ENCODE measurements around the gene TARBP1. TPM values are rescaled to one million over a fixed set of nuclear protein-coding genes. Genes with fewer than 3 reads are reported as not detected.

TARBP1 gene
- total RNA-seq, 6 donors from 2014 or later = 17.6 to 51.2 (median 25.8) TPM

Other genes with a start within 250 kb of the TARBP1 start
- 10 to 100 TPM in 5 of 6 donors, 1 to 10 TPM in 1; 1.2 to 26.4 (median 15.3) TPM for gene COA6, start 105.7 kb downstream of the TARBP1 start, total RNA-seq
- gene IRF2BP2, start 131.0 kb upstream of the TARBP1 start, total RNA-seq = 100 to 1,000 TPM in 3 of 6 donors, 10 to 100 TPM in 3; 83.8 to 157 (median 116) TPM